ENCODE measurements around the gene ANXA11.
"Not testable (repeated sequence)": the region's sequence is repeated elsewhere in the genome, so short reads cannot be mapped to it uniquely, and the experiment has no call there.

ANXA11 gene

DNA sequence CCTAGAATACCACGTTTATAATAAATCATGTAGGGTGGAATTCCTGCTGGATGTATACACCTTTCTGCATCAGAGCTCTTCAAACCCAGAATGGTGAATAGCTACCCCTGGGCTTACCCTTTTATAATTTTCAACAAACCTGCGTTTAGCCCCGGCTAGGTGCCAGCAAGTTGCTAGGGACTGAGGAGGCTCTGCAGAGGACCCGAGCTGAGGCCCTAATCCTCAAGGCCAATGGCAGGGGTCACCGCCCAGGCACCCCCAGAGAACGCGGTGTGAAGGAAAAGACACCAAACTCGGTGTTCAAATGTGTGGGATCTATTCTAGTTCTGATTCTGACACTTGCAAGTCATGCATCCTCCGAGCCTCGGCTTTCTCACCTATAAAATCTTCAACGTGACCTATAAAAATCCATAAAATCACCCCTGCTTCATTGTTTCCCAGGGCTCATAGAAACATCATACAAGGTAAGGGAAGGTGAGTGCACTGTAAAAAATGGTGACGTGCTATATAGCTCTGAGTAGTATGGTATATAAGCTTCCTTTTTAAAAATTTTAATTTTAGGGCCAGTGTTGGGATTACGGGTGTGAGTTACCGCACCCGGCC is 2.5 kb upstream of the ANXA11 start:
- no peak for DNase-seq (ENCODE audit: low read depth in 2 of 2)

DNA sequence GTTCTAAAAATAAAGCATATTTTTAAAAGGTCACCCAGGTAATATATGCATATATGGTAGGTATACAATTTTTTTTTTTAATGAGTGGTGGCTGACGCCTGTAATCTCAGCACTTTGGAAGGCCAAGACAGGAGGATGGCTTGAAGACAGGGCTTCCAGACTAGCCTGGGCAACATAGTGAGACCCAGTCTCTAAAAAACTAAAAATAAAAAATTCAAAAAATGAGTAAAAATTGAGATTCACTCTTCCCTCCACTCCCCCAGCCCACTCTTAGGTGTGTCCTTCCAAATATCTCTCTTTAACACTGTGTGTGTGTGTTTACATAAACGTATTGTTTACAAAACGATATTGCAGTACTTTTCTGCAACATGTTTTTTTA is 929 bp upstream of the ANXA11 start:
- no peak for DNase-seq (ENCODE audit: low read depth in 2 of 2)

DNA sequence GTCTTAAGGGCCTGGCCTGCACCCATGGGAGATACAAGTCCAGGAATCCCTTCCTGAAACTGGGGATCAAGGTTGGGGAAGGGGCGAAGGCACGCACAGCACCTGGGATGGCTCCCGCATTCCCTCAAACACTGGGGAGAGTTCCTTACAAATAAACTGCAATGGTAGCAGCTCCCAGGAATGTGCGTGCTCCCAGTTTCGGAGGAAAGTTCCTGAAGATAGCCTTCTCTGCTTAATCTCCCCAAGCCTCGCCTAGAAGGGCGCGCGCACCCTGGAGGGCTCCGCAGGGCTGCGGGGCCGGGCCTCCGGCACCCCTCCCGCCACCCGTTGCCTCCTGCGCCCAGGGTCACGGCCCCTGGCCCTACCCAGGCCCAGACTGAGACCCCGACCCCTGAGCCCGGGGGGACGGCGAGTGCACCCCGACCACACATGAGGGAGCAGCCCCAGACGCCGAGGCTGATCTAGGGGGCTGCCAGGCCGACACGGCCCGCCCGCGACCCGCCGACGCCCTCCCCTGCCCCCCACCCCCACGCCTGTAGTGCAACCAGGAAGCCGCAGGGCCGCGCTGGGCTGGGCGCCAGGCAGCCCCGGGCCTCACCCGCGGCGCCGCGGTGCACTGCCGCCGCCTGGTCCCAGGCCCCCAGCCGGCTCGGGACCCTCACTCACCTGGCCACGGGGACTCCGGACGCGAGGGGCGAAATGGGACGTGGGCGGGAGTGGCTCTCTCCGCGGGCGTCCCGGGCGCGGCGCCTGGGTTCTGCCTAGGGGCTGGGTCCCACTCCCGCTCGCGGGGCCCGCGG is 460 bp downstream of the ANXA11 start:
- DNase-seq (ENCODE audit: low read depth in 2 of 2): no peak

DNA sequence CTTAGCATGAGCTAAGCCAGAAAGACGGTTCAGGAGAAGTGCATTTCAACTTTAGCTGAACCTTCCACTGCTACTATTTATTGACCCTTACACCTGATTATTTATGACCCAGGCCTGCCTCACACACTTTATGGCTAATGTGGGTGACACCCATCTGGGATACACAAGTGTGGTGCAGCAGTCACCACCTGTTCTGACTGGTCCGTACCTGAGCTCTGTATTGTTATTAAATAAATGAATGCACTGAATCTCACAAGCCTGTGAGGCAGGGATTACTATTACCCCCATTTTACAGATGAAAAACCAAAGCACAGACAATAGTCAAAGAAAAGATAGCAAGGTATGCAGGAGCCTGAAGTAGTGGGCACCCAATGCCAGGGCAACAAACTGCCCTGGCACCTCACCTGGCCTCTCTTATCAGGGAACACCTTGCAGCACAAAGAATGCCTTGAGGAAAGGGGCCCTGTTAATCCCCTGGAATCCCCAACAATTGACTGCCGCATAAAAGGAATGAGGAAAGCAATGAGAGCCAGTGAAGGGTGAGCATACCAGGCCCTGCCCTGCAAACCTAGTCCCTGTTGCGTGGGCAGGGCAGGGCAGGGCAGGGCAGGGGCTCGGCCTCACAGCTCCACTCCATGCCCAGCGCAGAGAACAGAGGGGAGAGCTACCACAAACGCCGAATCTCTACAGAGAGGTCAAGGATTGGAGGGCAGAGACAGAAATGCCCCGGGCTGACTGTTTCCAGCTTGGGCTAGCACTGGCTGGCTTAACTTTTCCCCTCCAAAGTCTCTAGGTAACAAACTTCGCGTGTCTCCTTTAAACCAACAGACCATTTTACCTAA is 1.3 kb downstream of the ANXA11 start:
- DNase-seq (ENCODE audit: low read depth in 2 of 2): no peak

DNA sequence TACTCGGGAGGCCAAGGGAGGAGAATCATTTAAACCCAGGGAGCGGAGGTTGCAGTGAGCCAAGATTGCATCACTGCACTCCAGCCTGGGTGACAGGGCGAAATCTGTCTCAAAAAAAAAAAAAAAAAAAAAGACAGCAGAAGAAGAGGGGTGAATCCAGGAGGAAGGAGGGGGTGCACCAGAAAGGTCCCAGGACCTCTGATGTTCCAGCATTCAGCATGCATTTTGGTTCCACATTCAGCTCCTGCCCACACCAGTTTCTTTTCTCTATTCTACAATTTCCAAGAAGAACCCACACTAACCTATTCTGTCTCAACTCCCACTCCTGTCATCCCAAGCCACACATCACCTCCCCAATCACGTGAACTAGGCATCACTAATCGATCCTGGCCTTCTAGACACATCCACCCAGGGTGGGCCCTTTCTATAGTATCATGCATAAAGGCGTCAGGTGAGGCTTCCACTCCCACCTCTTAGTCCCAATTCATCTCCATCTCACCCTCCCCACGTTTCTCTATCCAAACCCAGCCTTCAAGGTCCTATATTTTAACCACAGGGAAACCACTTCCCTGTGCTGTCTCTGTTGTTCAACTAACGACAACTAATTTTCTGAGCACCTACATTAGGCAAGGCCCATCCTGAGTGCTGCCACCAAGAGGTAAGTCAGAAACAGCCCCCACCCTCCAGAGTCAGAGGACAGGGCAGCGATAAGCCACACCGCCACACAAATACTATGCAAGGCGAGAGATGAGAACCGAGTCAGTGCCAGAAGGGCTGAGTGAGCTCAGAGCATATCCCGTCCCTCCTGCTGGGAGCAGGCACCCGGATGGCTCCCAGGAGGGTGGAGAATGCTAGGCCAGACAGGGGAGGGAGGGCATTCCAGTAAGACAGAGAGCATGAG is 2.2 kb downstream of the ANXA11 start:
- peak; percentile 58 to 62 for DNase-seq (ENCODE audit: low read depth in 2 of 2)

DNA sequence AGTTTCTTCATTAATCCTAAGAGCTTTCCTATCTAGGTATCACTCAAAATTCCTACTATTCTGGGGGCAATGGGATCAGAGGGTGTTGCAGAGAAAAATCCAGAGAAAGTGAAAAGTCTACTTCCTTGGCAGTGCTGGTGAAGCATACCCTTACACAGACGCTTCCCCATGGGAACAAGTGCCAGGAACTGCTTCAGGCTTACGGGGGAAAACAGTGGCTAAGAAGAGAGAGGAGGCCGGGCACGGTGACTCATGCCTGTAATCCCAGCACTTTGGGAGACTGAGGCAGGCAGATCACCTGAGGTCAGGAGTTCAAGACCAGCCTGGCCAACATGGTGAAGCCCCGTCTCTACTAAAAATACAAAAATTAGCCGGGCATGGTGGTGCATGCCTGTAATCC is 2.8 kb downstream of the ANXA11 start:
- not testable (repeated sequence) for DNase-seq (ENCODE audit: low read depth in 2 of 2)

DNA sequence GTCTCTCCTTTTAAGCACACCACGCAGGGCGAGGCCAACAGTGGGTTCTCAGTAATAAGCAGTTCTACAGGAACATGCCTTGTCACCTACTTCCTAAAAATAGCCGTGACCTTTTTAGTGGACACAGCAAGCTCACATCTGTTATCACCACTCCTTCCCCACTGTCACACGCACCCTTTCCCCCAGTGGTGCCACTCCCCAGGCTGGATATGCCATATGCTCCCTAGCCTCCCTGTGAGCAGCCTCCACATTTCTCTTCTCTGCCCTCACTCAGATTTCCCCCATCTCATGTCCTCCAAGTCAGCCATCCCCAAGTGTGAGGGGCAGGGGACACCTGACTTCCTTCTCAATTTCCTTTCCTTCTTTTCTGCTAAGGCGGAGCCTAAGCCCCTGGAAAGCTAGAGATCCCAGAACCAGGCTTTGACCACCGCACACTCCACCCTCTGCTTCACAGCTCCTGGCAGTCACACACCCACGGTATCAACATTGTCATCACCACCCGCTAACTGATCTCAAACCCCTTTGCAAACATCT is 3.7 kb downstream of the ANXA11 start:
- no peak for DNase-seq (ENCODE audit: low read depth in 2 of 2)

DNA sequence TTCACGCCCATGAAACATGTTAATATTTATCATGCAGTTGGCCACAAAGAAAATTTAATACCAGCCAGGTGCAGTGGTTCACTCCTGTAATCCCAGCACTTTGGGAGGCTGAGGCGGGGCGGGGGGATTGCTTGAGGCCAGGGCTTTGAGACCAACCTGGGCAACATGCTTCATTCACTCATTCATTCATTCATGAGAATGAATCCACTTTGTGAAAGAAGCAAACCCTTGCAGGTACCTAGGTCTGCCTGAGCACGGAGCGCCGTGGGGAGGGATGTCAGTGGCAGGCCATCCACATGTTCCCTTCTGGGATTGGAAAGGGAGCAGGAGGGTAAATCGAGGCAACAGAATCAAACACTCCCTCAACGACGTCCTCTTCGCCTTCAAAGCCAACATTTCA is 4.7 kb downstream of the ANXA11 start:
- DNase-seq (ENCODE audit: low read depth in 2 of 2): no peak

DNA sequence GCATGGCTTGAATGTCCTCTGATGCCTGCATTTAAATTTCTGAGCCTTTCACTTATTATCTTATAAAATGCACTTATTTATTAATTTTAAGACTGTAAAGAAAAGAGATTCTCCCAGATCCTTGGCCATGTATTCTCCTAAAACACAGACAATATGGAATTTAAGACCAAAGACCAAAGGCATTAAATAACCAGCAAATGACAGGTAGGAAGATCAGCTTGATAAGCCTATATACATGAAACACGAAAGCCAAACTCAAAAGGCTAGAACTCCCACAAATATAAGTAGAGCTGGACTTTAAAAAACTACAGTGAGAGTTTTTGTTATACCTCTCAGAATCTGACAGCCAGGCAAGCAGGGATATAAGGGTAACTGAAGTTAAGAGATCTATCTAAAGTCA is 5.1 kb downstream of the ANXA11 start:
- DNase-seq (ENCODE audit: low read depth in 2 of 2): no peak

DNA sequence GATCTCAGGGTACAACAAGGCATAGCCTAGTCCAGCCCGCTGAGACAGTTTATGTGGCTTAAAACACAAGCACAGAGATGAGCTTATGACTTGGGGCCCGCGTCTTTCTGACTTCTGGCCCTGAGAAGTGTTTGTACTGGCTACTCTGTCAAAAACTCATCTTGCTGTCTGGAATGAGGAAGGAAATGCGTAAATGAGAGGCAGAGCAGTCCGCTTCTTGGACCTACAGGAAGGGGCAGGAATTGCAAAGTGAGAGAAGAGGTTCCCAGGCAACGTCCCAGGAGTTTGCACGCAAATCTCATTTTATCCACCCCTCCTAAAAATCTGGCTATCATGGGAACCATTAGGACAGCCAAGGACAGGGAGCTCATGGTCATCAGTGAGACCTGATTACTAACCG is 5.5 kb downstream of the ANXA11 start:
- DNase-seq (ENCODE audit: low read depth in 2 of 2): no peak

DNA sequence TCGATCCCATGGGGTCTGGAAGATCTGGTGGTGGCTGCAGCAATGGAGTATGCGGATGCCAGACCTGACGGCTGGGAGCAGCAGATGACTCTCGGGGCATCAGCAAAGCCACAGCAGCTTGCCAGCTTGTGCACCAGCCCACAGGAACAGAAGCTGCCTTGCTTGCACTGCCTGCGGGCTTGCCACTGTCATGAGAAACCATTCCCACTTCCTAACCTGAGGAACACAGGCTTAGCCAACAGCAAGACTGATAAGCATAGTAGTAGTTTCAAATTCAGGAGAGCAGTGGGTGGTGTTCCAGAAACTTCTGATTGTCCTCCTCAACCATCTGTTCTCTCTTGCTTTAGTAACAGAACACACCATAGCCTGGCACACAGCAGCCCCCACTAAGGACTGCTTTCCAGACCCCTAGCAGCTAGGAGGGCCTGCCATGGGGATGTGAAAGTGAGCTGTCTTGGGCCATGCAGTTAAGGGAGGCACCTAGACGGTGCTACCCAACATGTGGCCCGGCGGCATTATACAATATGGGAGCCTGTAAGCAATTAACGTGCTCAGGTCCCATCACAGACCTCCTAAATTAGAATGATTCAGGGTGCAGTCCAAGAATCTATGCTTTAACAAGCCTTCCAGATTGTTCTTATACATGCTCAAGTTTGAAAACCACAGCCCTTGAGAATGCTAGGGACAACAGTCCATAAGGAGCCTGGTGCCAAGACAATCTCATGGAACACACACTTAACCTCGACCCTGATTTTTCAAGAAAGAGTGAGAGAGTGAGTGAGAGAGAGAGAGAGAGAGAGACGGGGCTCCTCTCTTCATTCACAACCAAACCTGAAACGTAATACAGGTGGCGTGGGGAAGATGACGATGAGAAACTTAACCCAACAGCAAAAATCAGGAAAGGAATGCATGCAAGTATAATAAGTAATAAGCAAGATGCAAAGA is 7.1 kb downstream of the ANXA11 start:
- no peak for DNase-seq (ENCODE audit: low read depth in 2 of 2)

DNA sequence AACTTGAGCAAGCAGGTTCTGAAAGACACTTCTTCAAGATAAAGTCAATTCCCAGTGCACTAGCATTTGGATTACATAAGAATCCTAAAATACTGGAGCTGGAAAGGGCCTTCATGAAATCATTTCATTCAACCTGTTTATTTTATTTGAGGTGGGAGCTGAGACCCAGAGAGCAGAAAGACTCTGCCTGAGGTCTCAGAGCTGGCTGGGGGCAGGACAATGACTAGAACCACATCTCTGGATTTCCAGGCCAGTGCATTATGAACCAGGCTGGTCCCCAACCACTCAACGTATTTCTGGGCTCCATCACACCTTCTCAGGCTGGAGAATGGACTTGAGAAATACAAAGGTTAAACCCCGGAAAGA is 8.4 kb downstream of the ANXA11 start:
- no peak for DNase-seq (ENCODE audit: low read depth in 2 of 2)

DNA sequence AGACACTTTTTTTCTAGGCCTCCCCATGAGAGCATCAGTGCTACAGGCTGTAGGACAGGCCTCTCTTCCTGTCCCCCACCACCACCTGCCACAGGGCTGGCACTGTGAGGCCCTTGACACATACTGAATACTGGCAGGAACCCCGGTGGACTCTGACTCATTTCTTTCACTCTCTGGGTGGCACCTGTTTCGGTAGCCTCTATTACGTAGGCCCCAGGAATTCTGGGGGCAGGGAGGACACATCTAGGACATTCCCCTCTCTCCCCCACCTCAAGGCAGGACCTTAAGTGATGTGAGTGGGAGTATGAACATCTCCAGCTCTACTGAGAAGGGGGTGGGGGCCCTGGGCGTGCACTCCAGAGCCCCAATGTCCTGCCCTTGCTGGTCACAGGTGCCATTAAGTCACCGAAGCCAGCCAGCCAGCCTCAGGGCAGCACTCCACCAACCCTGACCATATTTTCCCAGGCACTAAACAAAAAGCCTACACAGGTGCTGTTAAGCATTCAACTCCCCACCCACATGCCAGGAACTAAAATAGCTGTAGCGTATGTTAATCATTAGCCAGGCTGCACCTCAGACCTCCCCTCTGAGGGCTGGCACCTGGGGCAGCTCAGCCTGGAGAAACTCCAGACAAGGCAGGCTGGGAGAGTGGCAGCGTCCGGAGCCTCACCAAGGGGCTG is 8.9 kb downstream of the ANXA11 start:
- peak; percentile 71 for DNase-seq (ENCODE audit: low read depth in 2 of 2)

DNA sequence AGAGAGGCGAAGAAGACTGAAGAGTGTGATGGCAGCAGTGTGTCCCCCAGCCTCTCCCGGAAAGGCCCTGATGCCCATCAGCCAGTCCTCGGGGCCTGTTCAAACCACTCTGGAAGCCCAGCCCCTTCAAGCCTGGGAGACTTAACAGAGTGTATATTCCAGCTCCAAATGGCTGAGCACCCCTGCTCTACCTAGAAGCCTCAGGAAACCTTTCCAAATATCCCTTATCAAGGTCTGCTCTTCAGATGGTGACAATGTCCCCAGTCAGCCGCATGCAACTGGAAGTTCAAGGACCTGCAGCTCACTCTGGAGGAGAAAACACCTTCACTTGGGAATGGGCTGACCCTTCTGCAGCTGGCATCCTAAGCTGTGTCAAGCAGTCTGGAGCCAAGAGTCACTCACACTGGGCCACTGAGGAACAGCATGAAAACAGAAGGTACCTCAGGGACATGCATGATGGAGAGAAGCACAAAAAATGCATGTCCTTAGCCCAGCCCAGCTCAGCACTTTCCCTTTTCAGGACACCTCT is 10.2 kb downstream of the ANXA11 start:
- DNase-seq (ENCODE audit: low read depth in 2 of 2): no peak

DNA sequence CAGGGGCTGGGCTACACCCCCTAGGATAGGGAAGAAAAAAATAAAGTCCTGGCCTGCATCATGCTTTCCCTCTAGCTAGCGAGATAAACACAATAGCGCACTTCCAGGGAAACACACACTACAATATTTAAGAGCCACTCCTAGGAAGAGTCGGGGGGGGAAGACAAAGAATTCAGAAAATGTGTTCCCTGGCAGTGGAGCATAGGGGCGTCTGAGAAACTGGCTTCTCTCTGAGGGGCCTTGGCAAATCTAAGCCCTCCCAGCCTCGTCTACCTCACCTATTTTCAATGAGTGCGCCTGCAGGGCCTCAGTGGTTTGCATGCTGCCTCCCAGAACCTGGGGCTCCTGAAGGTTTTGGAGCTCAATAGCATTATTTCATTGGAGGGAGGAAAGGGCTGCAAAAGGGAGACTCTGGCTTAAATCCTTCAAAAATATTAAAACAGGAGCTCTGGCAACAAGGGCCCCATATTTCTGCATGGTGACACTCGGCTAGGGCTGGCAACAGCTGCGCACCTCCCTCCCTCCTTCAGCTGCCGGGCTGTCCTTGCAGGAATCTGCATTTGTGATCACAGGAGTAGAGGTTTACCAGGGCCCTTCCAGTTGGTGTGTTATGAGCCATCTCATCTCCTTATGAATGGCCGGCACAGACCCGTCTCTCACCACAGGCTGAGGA is 10.8 kb downstream of the ANXA11 start:
- DNase-seq (ENCODE audit: low read depth in 2 of 2): no peak

DNA sequence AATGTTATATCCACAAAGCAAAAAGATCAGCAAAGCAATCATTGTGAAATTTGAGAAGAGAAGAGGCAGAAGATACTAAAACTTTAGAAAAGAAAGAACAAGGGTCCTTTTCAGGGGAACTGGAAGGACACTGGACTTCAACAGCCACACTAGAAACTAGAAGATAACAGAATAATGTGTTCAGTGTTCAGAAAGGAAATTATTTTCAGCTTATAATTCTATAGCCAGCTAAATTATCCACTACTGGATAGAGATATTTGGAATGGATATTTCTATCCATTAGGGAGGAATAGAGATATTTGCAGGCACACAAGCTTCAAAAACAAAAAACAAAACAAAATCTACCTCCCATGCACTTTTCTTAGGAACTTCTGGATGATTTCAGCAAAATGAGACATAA is 12.8 kb downstream of the ANXA11 start:
- no peak for DNase-seq (ENCODE audit: low read depth in 2 of 2)

DNA sequence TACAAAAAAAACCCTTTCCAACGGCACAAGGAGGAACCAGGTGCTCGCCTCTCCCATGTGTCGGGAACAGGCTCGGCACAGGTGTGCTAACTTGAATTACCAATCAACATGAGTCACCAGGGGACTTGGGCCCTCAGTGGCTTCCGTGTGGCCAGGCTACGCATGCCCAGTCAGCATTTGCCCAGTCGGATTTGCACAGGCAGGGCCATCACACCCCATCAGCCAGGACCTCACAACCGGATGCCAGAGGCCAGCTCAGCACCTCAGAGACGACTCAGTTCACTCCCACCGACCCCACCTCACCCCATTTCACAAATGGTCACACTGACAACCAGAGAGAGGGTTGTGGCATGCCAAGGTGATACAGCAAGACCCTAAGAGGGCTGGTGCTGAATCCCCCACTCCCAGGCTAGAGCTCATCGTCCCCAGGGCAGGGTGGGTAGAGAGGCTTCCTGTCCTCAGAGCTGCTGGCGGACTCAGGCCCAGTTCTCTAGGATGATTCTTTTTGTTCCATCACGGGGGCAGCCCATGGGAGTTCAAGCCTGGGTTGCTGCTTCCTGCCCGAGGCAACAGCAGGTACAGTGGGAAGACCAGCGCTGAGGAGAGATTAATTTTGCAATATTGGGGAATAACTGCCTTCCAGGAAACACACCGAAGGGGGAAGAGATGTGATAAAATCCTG is 13.6 kb downstream of the ANXA11 start:
- no peak for DNase-seq (ENCODE audit: low read depth in 2 of 2)

DNA sequence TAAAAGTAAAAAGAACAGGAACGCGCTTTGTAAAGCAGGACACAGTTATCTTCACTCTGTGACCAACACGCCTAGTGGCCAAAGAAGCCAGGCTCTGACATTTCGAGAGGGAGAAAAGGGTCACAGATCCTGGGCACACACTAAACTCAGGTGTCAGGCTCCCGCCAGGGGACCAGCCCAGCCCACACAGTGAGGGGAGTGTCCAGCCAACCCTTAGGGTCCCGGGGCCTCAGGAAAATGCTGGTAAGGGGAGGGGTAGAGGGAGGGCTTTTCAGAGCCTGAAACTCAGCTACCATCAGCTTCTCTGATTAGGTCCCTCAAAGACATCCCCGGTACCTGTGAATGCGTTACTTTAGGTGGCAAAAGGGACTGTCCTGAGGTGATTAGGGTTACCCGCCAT is 16.6 kb downstream of the ANXA11 start:
- DNase-seq (ENCODE audit: low read depth in 2 of 2): no peak

Measured in stimulated activated CD8-positive, alpha-beta memory T cell treated with anti-CD3 and anti-CD28 coated beads, Interleukin-15, amount 100 ng/mL, for 48 hours (primary cell).